ENCODE measurements around the gene TSHZ2. TPM values are rescaled to one million over a fixed set of nuclear protein-coding genes. Genes with fewer than 3 reads are reported as not detected.

Gene TSHZ2
- polyA plus RNA-seq, 1 donor, result 14.2 TPM

- DNase-seq, result peak; percentile 88
These were observed 190.2 kb downstream of the TSHZ2 start for GRCh38 chr20:53162251-53162835.

GRCh38 chr20:53163486-53163885 lies 191.3 kb downstream of the TSHZ2 start:
- no peak for DNase-seq

- DNase-seq, result no peak
These were observed 191.9 kb downstream of the TSHZ2 start for GRCh38 chr20:53164072-53164471.

GRCh38 chr20:53165452-53165851 lies 193.3 kb downstream of the TSHZ2 start:
- no peak for DNase-seq

- no peak for DNase-seq
These were observed 196.3 kb downstream of the TSHZ2 start for GRCh38 chr20:53168491-53168890.

GRCh38 chr20:53170196-53170595 lies 198.0 kb downstream of the TSHZ2 start:
- no peak for DNase-seq

- no peak for DNase-seq
These were observed 198.9 kb downstream of the TSHZ2 start for GRCh38 chr20:53171065-53171464.

- DNase-seq, result no peak
These were observed 202.3 kb downstream of the TSHZ2 start for GRCh38 chr20:53174454-53174853.

GRCh38 chr20:53175135-53175780 lies 203.1 kb downstream of the TSHZ2 start:
- no peak for DNase-seq

GRCh38 chr20:53176134-53176533 lies 204.0 kb downstream of the TSHZ2 start:
- no peak for DNase-seq

GRCh38 chr20:53177687-53178086 lies 205.5 kb downstream of the TSHZ2 start:
- no peak for DNase-seq

- DNase-seq, result no peak
These were observed 207.6 kb downstream of the TSHZ2 start for GRCh38 chr20:53179749-53180148.

- DNase-seq, result no peak
These were observed 208.8 kb downstream of the TSHZ2 start for GRCh38 chr20:53180928-53181362.

GRCh38 chr20:53181866-53182376 lies 209.8 kb downstream of the TSHZ2 start:
- no peak for DNase-seq

- no peak for DNase-seq
These were observed 211.0 kb downstream of the TSHZ2 start for GRCh38 chr20:53183181-53183580.

GRCh38 chr20:53186635-53187034 lies 214.5 kb downstream of the TSHZ2 start:
- no peak for DNase-seq

GRCh38 chr20:53187392-53188068 lies 215.4 kb downstream of the TSHZ2 start:
- DNase-seq, result peak; percentile 70

GRCh38 chr20:53190225-53190624 lies 218.1 kb downstream of the TSHZ2 start:
- no peak for DNase-seq

- no peak for DNase-seq
These were observed 219.8 kb downstream of the TSHZ2 start for GRCh38 chr20:53191957-53192356.

GRCh38 chr20:53194306-53195290 lies 222.4 kb downstream of the TSHZ2 start:
- DNase-seq, result no peak

- no peak for DNase-seq
These were observed 223.9 kb downstream of the TSHZ2 start for GRCh38 chr20:53195876-53196610.
